HG03175 (cell line): ENCODE results near the gene CNTFR.

Experiments
- ATAC-seq: cut with Tn5 transposase; IDR thresholded peaks from one replicate; pipeline ENCODE4 v1.9.1; 2021; ENCODE audit warnings: mild to moderate bottlenecking, moderate library complexity; ENCODE audit not compliant: unreplicated experiment

CNTFR gene

GRCh38 chr9:34508951-34509350, 80.6 kb downstream of the CNTFR start:
- no peak for ATAC-seq

DNA sequence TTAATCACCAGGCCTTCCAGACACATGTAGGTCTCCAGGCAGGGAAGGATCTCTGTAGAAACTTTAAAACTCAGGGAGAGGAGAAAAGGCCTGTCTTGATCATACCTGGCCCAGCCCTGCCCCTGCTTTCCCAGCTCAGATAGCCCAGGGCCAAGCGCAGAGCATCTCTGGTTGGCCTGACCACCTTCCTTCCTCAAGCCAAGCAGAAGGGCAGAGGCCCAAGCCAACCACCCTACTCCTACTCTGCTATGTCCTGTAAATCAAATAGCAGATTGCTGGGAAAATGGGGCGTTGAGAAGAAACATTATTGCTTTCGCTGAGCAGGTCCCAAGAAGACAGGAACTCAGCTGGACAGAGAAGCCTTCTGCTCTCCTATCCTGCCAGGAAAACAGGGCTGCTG, 81.1 kb downstream of the CNTFR start:
- no peak for ATAC-seq

DNA sequence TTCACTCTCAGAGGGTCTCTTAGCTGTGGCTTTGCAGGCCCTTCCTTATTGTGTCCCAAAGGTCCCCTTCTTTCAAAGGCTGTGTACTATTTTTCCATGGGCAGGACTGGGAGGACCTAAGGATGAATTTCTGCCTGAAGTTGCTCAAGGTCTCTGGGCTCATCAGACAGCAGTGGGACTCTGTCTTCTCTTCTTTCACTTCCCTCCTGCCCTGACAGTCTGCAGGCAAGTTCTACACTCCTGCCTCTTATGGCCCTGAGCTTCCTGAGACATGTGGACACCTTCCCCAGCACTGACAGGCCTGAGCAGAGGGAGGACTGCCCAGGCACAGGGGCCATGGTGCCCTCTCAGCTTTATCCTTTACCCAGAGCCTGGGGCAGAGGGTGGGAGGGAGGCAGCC, 81.6 kb downstream of the CNTFR start:
- ATAC-seq: no peak

DNA sequence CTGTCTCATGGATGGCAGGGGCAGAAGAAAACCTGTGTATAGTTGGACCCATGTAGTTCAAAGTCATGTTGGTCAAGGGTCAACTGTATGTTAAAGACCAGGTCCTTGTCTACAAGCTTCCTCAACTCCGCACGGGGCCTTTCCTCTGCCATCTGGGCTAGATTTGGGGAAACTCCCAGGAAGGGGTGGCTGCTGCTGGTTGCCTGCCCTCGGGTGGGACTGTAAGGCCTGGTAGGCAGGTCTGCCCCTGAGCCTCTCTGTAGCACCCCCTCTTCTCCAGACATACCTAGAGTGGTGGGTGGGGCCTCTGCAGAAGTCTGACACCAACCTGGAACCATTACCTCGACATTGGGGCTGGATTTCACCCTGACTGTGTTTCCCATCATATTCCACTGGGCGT, 82.0 kb downstream of the CNTFR start:
- no peak for ATAC-seq

- ATAC-seq: no peak
These were observed 82.9 kb downstream of the CNTFR start for GRCh38 chr9:34506623-34507022.

DNA sequence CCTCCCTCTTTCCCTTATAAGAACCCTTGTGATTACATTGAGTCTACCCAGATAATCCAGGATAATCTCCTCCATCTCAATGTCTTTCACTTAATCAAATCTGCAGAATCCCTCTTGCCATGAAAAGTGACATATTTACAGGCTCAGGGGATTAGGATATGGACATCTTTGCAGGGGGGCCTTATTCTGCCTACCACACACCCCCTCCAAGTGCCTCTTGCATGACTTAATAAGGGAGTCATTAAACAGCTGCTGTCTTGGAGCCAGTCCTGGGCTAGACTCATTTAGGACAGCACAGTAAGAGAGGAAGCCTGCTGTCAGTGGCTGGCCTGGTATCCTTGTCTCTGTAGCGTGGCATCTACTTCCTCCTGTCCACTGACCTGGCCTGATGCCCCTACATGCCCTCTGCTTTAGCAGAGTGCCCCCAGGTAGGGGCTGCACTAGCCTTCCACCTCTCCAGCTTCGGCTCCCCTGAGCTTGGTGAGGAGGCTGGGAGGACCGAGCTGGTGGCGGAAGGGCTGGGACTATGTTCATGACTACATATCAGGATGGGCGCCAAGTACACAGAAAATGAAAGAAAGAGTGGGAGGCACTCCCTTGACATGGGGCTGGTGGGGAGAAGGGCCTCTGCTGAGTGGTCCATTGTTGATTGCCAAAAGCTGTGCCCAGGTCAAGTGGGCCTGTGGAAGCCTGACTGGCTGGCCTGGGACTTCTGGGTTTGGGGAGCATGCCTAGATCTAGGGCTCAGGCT, 84.0 kb downstream of the CNTFR start:
- no peak for ATAC-seq

DNA sequence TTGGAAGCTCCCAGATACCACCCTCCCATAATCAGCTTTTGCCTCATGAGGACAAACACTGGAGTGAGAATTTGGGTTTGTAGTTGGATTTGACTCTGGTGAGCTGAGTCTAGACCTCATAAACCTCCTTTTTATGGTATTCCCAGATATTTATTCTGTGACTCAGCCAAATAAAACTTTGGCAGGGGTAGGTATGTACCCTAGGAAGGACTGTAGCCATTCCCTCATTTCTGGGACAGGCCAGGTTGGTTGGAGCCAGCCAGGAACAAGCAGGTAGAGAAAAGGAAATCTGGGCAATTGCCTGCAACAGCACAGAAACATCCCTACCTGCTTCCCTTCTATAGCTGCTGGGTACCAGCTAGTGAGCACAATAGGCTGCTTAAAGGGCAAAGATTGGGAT, 86.1 kb downstream of the CNTFR start:
- no peak for ATAC-seq

- no peak for ATAC-seq
These were observed 86.6 kb downstream of the CNTFR start for GRCh38 chr9:34502891-34503290.

DNA sequence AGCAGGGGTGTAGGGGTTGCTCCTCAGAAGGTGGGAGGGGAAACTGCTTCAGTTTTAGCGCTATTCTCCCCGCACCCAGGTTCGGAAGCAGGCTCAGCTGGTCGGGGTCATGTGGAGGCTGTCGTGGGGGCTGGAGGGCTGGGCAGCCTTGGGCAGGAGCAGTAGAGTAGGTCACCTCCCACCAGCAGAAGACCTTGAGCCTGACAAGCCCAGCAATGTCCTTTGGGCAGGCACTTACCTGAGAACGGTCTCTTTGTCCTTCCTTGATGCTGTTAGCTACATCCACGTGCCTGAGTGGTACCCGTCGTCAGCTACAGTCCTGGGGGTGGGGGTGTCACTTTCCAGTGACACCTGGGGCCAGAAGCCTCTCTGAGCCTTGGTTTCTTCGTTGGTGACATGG, 87.1 kb downstream of the CNTFR start:
- ATAC-seq: no peak

- ATAC-seq: no peak
These were observed 87.6 kb downstream of the CNTFR start for GRCh38 chr9:34501889-34502425.
